Astrocyte (in vitro differentiated cells and primary cell): Measurements from ENCODE around the gene ALKBH3. TPM values are rescaled to one million over a fixed set of nuclear protein-coding genes. Genes with fewer than 3 reads are reported as not detected.

ENCODE experiments used
- DNase-seq: peaks from one replicate; pipeline ENCODE4 v3.0.0-alpha.2; 2010; ENCODE audit warnings: low read depth
- FAIRE-seq: peaks from 2 replicates; lab custom pipeline; 2011; peaks lifted over from hg19 to GRCh38; lab: Jason Lieb, UNC
- H2AFZ ChIP-seq: 2 replicates; pipeline ENCODE4 v1.6.0; 2012; ENCODE audit warnings: low read depth, low read length, inconsistent platforms
- H3K27ac ChIP-seq: 2 replicates; pipeline ENCODE4 v1.5.1; 2011; ENCODE audit warnings: low read depth, low read length, inconsistent platforms
- H3K27me3 ChIP-seq: 2 replicates; pipeline ENCODE4 v1.6.0; 2011; ENCODE audit warnings: low read length, inconsistent platforms; ENCODE audit not compliant: insufficient read depth
- H3K36me3 ChIP-seq: 2 replicates; pipeline ENCODE4 v1.5.1; 2011; ENCODE audit warnings: low read length, inconsistent platforms; ENCODE audit not compliant: insufficient read depth
- H3K4me1 ChIP-seq: 2 replicates; pipeline ENCODE4 v1.5.1; 2011; ENCODE audit warnings: low read length, inconsistent platforms; ENCODE audit not compliant: insufficient read depth
- H3K4me2 ChIP-seq: 2 replicates; pipeline ENCODE4 v1.6.0; 2012; ENCODE audit warnings: low read length, inconsistent platforms
- H3K4me3 ChIP-seq: 2 replicates; pipeline ENCODE4 v1.5.1; 2011; ENCODE audit warnings: low read depth, mild to moderate bottlenecking, low read length, inconsistent platforms; ENCODE audit not compliant: insufficient read depth
- H3K79me2 ChIP-seq: 2 replicates; pipeline ENCODE4 v1.6.0; 2012; ENCODE audit warnings: mild to moderate bottlenecking, low read length, inconsistent platforms; ENCODE audit not compliant: insufficient read depth
- H3K9ac ChIP-seq: 2 replicates; pipeline ENCODE4 v1.6.0; 2012; ENCODE audit warnings: mild to moderate bottlenecking, low read length, inconsistent platforms
- H3K9me3 ChIP-seq: 2 replicates; pipeline ENCODE4 v1.5.1; 2012; ENCODE audit warnings: low read depth, mild to moderate bottlenecking, low read length, inconsistent platforms; ENCODE audit not compliant: insufficient read depth
- H4K20me1 ChIP-seq: 2 replicates; pipeline ENCODE4 v1.6.0; 2012; ENCODE audit warnings: low read length, inconsistent platforms; ENCODE audit not compliant: insufficient read depth
- H3K27ac Mint-ChIP-seq: one replicate; pipeline ENCODE4 v1.8.0; 2021; ENCODE audit warnings: mild to moderate bottlenecking, mixed read lengths; ENCODE audit not compliant: unreplicated experiment
- H3K27me3 Mint-ChIP-seq: one replicate; pipeline ENCODE4 v1.8.0; 2021; ENCODE audit warnings: low read depth, mixed read lengths; ENCODE audit not compliant: unreplicated experiment
- H3K36me3 Mint-ChIP-seq: one replicate; pipeline ENCODE4 v1.8.0; 2021; ENCODE audit warnings: low read depth, mixed read lengths; ENCODE audit not compliant: unreplicated experiment
- H3K4me1 Mint-ChIP-seq: one replicate; pipeline ENCODE4 v1.8.0; 2021; ENCODE audit warnings: low read depth, mixed read lengths; ENCODE audit not compliant: unreplicated experiment
- H3K4me3 Mint-ChIP-seq: one replicate; pipeline ENCODE4 v1.8.0; 2021; ENCODE audit warnings: mild to moderate bottlenecking, moderate library complexity, mixed read lengths; ENCODE audit not compliant: unreplicated experiment
- H3K9me3 Mint-ChIP-seq: one replicate; pipeline ENCODE4 v1.8.0; 2021; ENCODE audit warnings: mild to moderate bottlenecking, mixed read lengths; ENCODE audit not compliant: unreplicated experiment
- CTCF ChIP-seq: IDR thresholded peaks from 2 replicates; pipeline ENCODE4 v1.5.1; 2011; ENCODE audit warnings: low read depth, mild to moderate bottlenecking, inconsistent platforms, low read length, moderate library complexity; ENCODE audit not compliant: insufficient read depth
- EZH2 ChIP-seq: IDR thresholded peaks from 2 replicates; pipeline ENCODE4 v1.6.1; 2012; ENCODE audit warnings: mild to moderate bottlenecking, low read length, inconsistent platforms; ENCODE audit not compliant: insufficient read depth
- total RNA-seq: library from RNA; stranded (reverse); gene quantifications from 2 replicates; pipeline ENCODE4 v1.2.1, GENCODE V29; 2021

ALKBH3 gene
- total RNA-seq, 1 donor from 2014 or later: 30.5 TPM

- no peak for DNase-seq
- Histone ChIP-seq H3K9ac (no peak overlapping the region), H3K79me2 (no peaks in the 10 kb centered on the region), H3K4me1 (no peaks in the 10 kb centered on the region), H3K4me2 (no peak overlapping the region), H3K27ac (no peak overlapping the region), H3K9me3 (no peaks in the 10 kb centered on the region), H4K20me1 (no peaks in the 10 kb centered on the region), H3K36me3 (peaks cover 5% of the 10 kb centered on the region), H3K4me3 (no peak overlapping the region), H3K27me3 (no peaks in the 10 kb centered on the region), H2AFZ (no peak overlapping the region)
- peaks cover 4% of the 10 kb centered on the region for H3K36me3 Mint-ChIP-seq
- TF ChIP-seq CTCF (no peak), EZH2 (no peak)
- no peaks in the 10 kb centered on the region for H3K27me3 Mint-ChIP-seq
- H3K27ac Mint-ChIP-seq: no peak overlapping the region
- H3K4me1 Mint-ChIP-seq: no peaks in the 10 kb centered on the region
- H3K4me3 Mint-ChIP-seq: no peak overlapping the region
- H3K9me3 Mint-ChIP-seq: no peaks in the 10 kb centered on the region
- FAIRE-seq: no peak
These were observed 23.6 kb upstream of the ALKBH3 start for GRCh38 chr11:43856993-43857392.

- Histone ChIP-seq H3K4me1 (no peaks in the 10 kb centered on the region), H3K36me3 (no peaks in the 10 kb centered on the region), H4K20me1 (no peaks in the 10 kb centered on the region), H3K4me2 (no peak overlapping the region), H3K27me3 (no peaks in the 10 kb centered on the region), H2AFZ (no peak overlapping the region), H3K27ac (no peak overlapping the region), H3K4me3 (no peak overlapping the region), H3K79me2 (no peaks in the 10 kb centered on the region), H3K9me3 (no peaks in the 10 kb centered on the region), H3K9ac (no peak overlapping the region)
- DNase-seq (no peak), FAIRE-seq (no peak)
- no peak overlapping the region for H3K4me3 Mint-ChIP-seq
- no peak overlapping the region for H3K27ac Mint-ChIP-seq
- no peaks in the 10 kb centered on the region for H3K9me3 Mint-ChIP-seq
- peaks cover 4% of the 10 kb centered on the region for H3K36me3 Mint-ChIP-seq
- H3K27me3 Mint-ChIP-seq: no peaks in the 10 kb centered on the region
- TF ChIP-seq EZH2: no peak
- peaks cover 5% of the 10 kb centered on the region for H3K4me1 Mint-ChIP-seq
These were observed 19.5 kb upstream of the ALKBH3 start for GRCh38 chr11:43861141-43861540.

GRCh38 chr11:43866520-43866919, 14.1 kb upstream of the ALKBH3 start:
- H3K4me3 ChIP-seq: no peak overlapping the region
- no peak overlapping the region for H3K4me2 ChIP-seq
- H3K79me2 ChIP-seq: no peaks in the 10 kb centered on the region
- no peaks in the 10 kb centered on the region for H3K9me3 ChIP-seq
- H3K36me3 ChIP-seq: no peaks in the 10 kb centered on the region
- no peaks in the 10 kb centered on the region for H4K20me1 ChIP-seq
- H3K4me1 ChIP-seq: no peaks in the 10 kb centered on the region
- H3K36me3 Mint-ChIP-seq: no peaks in the 10 kb centered on the region
- no peak overlapping the region for H3K27ac ChIP-seq
- no peak overlapping the region for H2AFZ ChIP-seq
- DNase-seq: peak; percentile 15
- TF ChIP-seq CTCF (no peak), EZH2 (no peak)
- H3K4me1 Mint-ChIP-seq: peaks cover 22% of the 10 kb centered on the region
- peaks cover 8% of the 10 kb centered on the region for H3K27me3 Mint-ChIP-seq
- no peak overlapping the region for H3K4me3 Mint-ChIP-seq
- FAIRE-seq: no peak
- H3K9me3 Mint-ChIP-seq: no peaks in the 10 kb centered on the region
- peaks cover 6% of the 10 kb centered on the region for H3K27me3 ChIP-seq
- H3K9ac ChIP-seq: no peak overlapping the region
- peak overlapping the region; percentile 87 for H3K27ac Mint-ChIP-seq
